Measurements from ENCODE around the gene TRMU. TPM values are rescaled to one million over a fixed set of nuclear protein-coding genes. Genes with fewer than 3 reads are reported as not detected.
"Not testable (repeated sequence)": the region's sequence is repeated elsewhere in the genome, so short reads cannot be mapped to it uniquely, and the experiment has no call there.

Gene TRMU
- total RNA-seq, 1 donor from 2014 or later: 61.4 TPM

DNA sequence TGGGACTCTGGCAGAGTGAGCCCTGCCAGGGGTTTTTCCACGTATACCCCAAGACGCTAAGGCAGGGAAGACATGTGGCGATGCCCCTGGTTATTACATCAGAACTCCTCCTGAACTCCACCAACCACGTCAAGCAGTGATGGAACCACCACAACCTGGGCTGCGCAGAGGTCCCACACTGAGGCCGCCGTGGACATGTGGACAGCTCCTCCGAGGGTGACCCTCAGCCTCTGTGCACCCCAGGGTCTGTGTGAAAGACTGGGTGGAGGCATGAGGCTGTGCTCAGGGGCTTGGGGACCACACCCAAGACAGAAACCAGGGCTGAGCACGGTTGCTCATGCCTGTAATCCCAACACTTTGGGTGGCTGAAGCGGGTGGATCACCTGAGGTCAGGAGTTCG lies 52.2 kb downstream of the TRMU start:
- DNase-seq (ENCODE audit: low spot score): no peak

DNA sequence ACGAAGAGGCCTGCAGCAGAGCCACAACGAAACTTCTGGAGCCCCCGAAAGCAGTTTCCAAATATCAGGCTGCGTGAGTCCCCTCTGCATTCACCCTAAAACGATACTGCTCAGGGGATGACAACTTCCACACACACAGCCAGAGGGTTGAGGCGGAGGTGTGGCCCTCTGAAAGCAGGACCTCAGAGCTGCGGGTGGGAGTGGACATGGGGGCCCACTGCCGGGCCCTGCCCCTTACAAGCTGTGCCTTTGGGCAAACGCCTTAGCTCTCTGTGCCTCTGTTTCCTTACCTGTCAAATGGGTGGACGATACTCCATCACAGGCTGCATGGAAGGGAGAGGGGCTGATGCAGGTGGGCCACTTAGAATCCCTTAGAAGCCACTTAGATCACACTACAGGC lies 53.1 kb downstream of the TRMU start:
- no peak for DNase-seq (ENCODE audit: low spot score)

DNA sequence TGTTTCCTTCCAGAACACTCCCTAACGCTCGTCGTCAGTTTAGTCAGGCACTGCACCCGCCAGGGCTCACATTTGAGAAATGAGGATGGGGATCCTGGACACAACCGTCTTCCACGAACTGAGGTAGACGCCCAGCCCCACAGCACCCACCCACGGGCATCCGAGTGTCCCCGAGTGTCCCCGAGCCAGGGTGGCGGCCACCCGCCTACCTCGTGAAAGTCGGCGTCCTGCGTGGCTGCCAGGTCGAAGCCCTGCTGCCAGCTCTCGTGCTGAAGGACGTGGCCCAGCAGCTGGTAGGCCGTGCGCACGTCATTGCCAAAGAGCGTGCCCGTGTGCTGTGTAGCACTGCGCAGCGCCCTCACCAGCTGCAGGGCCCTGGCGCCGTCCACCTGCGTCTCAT lies 53.6 kb downstream of the TRMU start:
- no peak for DNase-seq (ENCODE audit: low spot score)

DNA sequence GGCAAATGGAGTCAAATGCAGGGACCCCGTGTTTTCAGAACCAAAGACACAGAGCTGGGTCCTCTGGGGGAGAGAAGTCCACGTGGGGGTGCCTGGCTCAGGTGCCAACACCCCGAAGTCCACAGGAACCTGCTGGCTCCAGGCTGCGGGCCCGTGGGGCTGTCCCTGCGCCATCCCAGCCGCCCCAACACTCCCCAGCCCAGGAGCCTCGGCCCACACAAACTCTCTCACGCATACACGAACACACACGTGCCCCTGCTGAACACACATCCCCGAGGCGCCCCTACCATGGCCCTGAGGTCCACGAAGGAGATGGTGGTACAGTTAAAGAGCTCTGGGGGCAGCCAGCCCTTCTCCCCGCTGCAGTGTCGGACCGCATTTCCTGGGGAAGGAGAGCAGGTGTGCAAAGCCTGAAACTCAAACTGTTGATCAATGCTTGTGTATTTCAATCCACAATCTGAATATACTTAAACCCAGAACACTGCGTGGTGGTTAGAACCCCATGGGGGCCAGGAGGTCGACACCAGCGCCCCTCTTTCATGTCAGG lies 54.7 kb downstream of the TRMU start:
- DNase-seq (ENCODE audit: low spot score): no peak

DNA sequence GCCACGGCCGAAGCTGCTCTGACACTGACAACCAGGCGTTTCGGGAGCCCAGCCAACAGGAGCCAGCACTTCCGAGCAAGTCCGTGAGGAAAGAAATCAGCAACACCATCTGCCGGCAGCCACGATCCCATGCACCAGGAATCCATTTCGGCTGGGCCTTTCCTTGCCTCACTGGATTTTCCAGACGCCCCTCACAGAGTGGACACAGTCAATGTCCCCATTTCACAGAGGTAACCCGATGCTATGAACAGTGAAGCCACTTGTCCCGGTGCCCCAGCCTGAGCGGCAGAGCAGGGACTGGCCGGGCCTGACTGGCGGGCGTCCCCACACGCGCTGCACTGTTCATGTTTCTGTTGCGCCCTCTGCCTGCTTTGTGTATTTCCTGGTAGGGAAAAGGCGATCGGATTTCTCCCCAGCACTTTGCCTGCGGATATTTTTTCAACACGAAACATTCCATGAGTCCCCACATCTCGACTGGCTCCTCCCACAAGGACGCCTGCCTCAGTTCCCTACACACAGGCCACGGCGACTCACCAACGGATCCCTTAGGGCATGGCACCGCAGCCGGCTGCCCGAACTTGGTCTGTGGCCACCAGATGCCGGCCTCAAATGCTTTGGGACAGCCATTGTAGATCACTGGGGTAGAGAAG lies 55.3 kb downstream of the TRMU start:
- peak; percentile 80 for DNase-seq (ENCODE audit: low spot score)

DNA sequence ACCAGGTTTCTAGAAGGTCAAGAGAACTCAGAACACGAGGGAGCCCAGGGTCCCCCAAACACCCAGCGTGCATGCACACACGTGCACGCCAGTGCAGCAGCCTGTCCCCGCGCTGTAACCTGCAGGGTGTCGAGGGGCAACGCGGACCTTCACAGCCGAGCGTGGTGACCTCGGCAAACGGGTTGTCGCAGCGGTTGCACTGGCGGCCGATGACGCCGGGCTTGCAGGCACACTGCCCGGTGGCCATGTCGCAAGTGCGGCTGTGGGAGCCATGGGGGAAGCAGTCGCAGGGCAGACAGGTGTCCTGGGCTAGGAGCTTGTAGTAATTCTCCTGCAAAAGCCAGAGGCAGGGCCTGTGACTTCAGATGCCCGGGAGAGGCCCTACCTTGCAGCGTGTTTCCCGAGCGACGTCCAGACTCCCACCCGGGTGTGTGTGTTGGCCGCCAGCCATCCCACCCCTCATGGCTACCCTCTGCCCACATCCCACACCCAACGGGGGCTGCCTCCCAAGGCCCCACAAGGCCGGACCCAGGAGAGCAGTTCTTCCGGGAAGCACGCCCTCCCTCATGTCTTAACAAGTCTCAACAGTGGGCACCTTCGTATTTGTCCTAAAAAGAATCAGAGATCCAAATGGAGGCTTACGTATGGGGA lies 56.1 kb downstream of the TRMU start:
- DNase-seq (ENCODE audit: low spot score): no peak

DNA sequence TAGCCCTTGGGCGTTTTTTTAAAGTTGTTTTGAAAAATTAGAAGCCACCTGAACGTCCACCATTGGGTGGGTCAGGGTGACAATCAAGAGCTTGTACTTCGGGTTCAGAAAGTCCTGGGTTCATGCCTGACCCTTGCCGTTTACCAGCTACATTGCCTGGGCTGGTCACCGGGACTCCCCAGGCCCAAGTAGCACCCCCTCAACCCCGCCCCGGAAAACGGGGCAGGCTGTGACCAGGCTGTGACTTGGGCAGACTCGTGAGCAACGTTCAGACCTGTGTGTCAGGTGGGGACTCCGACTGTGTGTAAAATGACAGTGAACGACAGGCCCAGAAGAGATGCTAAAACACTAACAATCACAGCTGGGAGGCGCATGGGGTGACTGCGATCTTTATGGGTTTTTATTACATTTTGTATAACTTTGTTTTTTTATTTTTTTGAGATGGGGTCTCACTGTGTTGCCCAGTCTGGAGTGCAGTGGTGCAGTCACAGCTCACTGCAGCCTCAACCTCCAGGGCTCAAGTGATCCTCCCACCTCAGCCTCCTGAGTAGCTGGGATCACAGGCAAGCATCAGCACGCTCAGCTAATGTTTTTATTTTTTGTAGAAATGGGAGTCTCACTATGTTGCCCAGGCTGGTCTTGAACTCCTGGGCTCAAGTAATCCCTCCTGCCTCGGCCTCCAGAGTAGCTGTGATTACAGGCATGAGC lies 56.8 kb downstream of the TRMU start:
- DNase-seq (ENCODE audit: low spot score): no peak

DNA sequence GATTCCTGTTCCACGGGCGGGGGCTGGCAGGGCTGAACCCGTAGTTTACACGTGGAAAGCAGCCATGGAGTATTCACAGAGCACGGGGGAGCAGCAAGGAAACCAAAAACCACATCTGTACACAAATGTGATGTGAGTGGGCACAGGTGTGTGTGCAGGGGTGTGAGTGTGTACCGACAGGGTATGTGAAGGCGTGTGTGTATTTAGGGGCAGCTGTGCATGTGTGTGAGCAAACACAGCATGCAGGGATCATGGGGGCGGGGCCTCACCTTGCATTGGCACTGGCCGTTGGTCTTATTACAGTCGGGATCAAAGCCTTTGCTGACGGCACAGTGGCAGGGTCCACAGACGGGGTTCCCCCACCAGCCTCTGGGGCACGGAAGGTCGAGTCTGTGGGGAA lies 58.4 kb downstream of the TRMU start:
- no peak for DNase-seq (ENCODE audit: low spot score)

DNA sequence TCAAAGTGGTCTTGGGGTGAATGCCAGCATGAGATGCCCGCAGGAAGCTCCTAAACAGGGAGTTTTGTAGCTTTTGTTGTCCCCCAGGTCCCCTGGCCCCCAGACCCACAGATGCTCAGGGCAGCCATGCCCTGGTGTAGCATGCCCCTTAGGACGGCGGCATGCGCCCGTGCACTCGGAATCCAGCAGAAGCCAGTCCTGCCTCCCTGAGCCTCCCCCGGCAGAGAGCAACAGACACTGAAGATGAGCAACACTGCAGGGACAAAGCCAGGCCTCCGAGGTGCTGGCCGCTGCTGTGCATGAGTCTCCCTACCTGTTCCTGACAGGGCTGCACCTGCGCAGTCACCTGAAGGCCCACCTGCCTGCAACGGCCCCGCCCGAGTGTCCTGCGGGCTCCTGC lies 59.1 kb downstream of the TRMU start:
- no peak for DNase-seq (ENCODE audit: low spot score)

DNA sequence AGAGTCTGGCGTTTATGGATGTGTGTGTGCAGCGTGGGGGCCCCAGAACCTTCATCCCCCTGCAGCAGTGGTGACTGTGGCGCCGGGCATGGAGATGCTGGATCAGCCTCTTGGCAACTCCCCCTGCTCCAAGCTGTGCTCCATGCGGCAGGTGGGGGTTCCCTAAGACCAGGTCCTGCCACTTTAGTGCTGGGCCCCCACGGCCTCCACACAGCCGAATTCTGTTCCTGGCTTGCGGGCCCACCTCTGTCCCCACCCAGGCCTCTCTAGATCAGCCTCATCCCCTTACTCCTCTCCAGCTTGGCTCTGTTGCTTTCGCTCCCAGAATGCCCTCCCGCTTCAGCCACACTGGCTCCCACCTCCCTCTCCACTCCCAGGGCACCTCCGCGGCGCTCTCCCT lies 59.6 kb downstream of the TRMU start:
- no peak for DNase-seq (ENCODE audit: low spot score)

DNA sequence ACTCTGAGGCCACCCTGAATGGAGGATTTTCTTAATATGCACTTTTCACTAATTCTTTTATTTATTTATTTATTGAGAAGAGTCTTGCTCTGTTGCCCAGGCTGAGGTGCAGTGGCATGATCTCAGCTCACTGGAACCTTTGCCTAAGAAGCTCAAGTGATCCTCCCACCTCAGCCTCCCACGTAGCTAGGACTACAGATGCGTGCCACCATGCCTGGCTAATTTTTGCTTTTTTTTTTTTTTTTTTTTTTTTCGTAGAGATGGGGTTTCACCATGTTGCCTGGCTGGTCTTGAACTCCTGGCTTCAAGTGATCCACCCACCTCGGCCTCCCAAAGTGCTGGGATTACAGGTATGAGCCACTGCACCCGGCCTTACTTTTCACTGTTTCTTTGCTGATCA lies 61.5 kb downstream of the TRMU start:
- DNase-seq (ENCODE audit: low spot score): not testable (repeated sequence)

DNA sequence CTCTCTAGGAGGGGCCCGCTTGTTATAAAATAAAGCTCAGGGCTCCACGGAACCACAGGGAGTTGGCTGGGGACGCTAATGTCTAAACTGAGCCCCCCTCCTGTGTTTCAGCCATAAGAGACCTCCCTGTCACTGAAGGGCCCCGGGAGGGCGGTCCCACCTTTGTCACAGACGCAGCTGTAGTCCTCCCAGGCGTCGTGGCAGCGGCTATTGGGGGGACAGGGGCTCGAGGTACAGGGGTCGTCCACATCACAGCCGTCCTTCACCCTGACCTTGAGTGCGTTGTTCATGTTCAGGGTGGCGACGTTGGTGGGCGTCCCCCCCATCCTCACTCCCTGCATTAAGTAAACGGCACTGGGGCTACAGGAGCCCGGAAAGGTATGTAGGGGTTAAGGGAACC lies 62.0 kb downstream of the TRMU start:
- DNase-seq (ENCODE audit: low spot score): no peak

DNA sequence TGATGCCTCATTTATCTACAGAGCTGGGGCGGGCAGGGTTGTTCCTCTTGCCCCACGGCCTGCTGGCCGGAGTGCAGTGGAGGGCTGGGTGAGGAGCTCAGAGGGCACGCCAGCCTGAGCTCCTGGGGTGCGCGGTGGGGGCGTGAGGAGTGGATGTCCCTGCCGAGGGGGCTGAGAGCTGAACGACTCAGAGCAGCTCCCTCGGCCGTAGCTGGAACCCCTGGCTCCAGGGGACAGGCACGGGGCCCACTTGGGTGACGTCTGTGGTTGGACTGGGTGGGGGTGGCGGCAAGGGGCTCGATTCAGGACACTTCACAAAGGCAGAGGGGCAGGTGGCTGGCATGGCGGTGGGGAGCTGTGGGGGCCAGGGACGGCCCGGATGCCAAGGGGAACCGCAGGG lies 62.4 kb downstream of the TRMU start:
- no peak for DNase-seq (ENCODE audit: low spot score)

DNA sequence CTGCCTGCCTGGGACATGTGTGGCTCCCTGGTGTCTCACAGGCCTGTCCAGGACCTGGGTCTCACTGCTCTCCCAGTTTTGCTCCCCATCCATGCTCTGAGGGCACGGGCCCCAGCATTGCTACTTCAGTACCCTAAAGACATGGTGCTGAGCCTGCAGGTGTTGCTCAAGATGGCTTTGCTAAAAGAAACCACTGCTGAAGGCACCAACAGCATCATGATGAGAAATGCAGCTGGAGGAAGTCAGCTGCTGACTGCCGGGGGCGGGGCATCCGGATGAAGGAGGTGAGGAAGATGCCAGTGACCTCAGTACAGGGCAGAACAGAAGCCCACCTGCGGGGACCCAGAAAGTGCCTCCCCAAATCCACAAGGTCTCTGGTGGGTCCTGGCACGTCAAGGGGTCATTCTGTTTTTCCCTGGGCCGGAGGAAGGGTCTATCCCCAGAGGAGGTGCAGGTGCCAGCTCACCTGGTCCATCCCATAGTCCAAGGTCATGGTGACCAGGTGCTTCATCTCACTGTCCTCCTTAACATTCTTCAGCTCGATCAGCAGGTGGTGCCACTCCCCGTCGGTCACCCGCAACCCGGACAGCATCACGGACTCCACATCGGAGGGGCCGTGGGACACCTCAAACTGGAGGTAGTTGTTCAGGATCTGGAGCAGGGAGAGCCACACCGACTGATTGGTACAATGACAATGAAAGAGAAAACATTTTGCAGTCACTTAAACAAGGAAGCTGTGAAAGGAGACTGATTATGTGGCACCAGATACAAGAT lies 63.9 kb downstream of the TRMU start:
- DNase-seq (ENCODE audit: low spot score): no peak

DNA sequence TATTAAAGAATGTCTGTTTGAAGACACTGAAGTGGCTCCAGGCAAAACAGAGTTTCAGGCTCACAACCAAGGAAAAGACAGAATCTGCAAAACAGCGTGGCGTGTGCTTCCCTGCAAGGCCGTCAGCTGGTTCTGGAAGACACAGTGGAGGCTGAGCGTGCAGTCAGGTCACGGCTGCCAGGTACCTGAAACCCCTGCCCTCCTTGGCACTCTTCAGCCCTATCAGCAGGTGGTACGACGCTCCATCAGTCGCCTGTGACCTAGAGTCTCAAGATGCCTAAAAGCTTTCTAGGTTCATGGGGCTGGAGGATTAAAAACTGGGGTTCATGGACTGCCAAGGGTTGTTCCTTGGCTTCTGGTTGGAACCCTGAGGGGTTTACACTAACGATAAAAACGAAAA lies 65.9 kb downstream of the TRMU start:
- DNase-seq (ENCODE audit: low spot score): no peak

DNA sequence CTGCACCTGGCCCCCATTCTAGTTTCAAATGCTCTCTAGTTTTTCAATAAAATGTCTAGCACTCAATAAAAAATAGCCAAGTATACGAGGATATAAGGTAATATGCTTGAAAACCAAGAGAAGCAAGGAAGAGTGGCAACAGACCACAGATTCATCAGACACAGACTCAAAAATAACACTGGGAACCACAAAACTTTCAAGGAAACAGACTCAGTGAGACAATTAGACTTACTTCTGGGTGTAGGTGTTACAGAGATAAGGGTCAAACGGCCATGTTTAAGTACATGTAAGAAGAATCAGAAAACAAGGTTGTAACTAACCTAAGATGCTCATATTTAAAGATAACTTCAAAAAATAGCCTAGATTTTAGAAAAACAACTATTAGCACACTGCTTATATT lies 67.0 kb downstream of the TRMU start:
- no peak for DNase-seq (ENCODE audit: low spot score)

DNA sequence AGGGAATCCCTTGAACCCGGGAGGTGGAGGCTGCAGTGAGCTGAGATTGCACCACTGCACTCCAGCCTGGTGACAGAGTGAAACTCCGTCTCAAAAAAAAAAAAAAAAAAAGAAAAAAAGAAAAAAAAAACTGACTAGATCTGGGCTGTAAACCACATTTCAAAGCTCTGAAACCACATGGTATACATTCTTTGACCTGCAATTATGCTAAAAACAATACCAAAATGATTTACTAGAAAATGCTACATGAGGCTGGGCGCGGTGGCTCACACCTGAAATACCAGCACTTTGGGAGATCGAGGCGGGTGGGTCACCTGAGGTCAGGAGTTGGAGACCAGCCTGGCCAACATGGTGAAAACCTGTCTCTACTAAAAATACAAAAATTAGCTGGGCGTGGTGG lies 68.4 kb downstream of the TRMU start:
- DNase-seq (ENCODE audit: low spot score): not testable (repeated sequence)

DNA sequence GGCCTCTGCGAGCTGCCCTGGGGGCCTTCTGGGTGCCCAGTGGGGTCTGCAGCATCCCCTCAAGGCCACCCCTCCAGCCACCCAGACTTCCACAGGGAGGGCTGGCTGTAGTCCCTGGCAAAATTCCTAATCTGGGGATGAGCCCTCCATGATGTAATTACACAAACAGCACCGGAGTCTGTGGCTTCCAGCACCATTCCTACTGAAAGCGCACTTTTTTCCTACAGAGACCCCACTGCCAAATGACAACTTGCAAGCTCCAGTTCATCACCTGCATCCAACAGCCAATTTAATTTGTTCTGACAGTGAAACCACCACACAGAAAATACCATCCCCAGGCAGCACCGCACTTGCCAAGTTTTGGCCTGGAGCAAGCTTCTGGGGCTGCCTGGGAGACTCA lies 70.4 kb downstream of the TRMU start:
- DNase-seq (ENCODE audit: low spot score): no peak

DNA sequence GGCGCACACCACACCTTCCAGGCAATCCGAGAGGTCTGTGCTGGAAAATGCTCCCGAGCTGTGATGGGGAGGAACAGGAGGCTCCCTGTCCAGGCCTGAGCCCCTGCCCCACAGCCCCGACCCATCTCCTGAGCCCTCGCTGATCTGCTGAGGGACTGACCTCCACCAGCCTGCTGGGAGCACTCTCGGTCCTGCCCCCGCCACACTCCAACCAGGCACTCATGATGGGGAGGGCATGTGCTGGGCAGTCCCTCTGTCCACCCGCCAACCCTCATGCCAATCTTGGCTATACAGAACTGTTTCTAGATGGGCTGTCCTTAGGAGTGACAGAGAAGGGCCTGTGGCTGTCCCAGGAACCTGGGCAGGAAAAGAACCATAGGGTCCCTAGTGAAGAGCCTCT lies 70.8 kb downstream of the TRMU start:
- no peak for DNase-seq (ENCODE audit: low spot score)

DNA sequence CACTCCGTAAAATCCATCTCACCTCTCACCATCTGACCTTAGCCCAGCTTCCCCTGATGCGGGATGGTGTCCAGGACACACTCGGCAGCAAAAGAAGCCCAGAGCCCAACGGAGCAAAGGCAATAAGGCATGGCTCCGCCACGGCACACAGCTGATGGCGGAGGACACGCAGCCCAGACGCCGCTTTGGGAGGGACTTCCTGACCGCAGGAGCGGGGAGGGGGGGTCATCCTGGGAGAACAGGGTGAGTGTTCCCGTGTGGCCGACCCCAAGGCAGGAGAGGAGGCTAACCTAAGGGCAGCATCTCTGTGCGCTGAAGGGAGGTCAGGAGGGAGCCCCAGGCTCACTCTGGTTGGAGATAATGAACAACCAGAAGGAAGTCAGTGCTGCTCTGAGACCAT lies 71.3 kb downstream of the TRMU start:
- DNase-seq (ENCODE audit: low spot score): no peak
